WTC11 (cell line): Measurements from ENCODE around the gene TH.

Experiments used
- CTCF ChIP-seq: fragments of 200-600 bp; IDR thresholded peaks from 2 replicates; pipeline ENCODE4 v1.8.0; 2022; ENCODE audit warnings: antibody characterized with exemption
- ESRRA ChIP-seq: sonication (generic); formaldehyde crosslinking; IDR thresholded peaks from 2 replicates; pipeline ENCODE4 v1.8.1; 2022; ENCODE audit warnings: mild to moderate bottlenecking, missing genetic modification reagents, borderline replicate concordance
- IRF2 ChIP-seq: sonication (generic); formaldehyde crosslinking; IDR thresholded peaks from 2 replicates; pipeline ENCODE4 v1.8.0; 2022; ENCODE audit warnings: low read depth, missing genetic modification reagents, borderline replicate concordance
- KAT7 ChIP-seq: sonication (generic); formaldehyde crosslinking; IDR thresholded peaks from 2 replicates; pipeline ENCODE4 v1.8.1; 2023; ENCODE audit warnings: missing genetic modification reagents, mild to moderate bottlenecking, borderline replicate concordance
- NR1H2 ChIP-seq: sonication (generic); formaldehyde crosslinking; IDR thresholded peaks from 2 replicates; pipeline ENCODE4 v1.9.0; 2021; ENCODE audit warnings: mild to moderate bottlenecking, moderate library complexity, missing genetic modification reagents
- TF ChIP-seq, protein P1 (sequence below): sonication (generic); formaldehyde crosslinking; conservative IDR thresholded peaks from 2 replicates; pipeline ENCODE4 v1.8.1; 2022; ENCODE audit warnings: mild to moderate bottlenecking, missing genetic modification reagents

DNA sequence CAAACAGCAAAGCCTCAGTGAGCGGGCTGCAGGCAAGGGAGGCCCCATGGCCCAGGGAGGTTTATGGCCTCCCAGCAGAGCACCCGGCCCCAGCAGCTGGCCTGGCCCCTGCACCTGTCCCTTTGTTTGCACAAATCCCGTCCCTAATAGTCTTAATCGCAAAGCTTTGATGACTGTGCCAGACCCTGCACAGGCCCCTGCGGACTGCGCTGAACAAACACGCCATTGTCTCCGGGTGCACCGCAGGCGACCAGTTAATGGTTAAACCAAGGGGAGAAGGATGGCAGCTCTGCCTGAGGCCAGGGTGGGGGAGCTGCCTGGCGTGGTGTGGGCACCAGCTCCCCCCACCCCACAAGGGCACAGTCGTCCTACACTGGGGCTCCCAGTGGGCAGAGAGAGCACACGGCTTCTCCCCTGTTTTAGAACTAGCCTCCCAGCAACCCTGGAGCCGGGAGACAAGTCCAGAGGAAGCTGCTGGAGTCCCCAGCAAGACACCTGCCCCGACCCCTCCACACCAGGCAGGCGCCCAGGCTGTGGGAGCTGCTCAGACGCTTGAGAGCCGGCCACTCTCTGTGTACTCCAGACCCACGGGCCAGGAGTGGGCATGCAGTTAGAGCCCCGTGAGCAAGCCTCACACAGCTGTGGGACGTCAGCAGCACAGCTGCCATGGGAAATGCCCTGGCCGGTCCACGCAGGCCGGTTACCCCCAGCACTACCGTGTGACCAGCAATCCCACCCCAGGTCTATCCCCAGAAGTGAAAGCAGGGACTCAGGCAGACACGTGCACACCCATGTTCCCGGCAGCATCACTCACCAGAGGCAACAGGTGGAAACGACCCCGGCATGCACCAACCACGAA is 39.7 kb upstream of the TH start:
- TF ChIP-seq CTCF: no peak
- TF ChIP-seq, protein P1, sequence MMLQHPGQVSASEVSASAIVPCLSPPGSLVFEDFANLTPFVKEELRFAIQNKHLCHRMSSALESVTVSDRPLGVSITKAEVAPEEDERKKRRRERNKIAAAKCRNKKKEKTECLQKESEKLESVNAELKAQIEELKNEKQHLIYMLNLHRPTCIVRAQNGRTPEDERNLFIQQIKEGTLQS (CRISPR knock-in tag): no peak
- TF ChIP-seq NR1H2 (CRISPR knock-in tag): no peak
- TF ChIP-seq ESRRA (CRISPR knock-in tag): no peak
- no peak for TF ChIP-seq KAT7
- TF ChIP-seq IRF2 (CRISPR knock-in tag): no peak
